NCI-H1105 treated with DMSO at 0.1 percent for 48 hours (cell line): Measurements from ENCODE around the gene CROCC2.

Source experiments
- DNase-seq: peaks from one replicate; lab custom pipeline; 2025; lab: John Stamatoyannopoulos, UW

The CROCC2 gene

DNA sequence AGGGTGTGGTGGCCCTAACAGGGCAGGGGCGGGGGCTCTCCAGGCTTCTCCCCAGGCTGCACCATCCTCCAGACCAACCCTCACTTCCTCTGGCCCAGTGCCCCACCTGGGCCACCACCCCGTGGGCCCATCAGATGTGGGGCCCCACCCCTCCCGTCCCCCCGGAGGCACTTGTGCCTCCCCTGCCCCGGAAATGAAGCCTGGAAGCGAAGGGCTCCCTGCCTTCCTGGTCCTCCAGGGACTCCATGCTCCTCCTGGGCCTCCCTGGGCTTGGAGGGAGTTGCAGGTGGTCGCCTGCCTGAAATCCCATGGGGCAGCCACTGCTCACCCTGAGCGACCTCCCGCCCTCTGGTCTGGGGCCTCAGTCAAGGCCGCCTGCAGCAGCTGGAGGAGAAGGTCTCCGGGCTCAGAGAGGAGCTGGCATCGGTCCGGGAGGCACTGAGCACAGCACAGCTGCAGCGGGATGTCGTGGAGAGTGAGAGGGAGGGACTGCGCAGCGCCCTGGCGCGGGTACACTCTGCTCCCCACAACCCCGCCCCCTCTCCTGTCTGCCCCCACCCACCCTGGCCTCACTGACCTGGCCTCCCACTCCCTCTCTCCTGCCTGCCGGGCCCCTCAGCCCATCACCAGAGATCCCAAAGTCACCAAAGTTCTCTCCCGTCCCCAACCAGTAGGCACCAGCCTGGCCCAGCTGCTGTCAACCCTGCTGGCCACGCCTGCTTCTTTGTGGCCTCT lies 28.0 kb downstream of the CROCC2 start:
- no peak for DNase-seq

DNA sequence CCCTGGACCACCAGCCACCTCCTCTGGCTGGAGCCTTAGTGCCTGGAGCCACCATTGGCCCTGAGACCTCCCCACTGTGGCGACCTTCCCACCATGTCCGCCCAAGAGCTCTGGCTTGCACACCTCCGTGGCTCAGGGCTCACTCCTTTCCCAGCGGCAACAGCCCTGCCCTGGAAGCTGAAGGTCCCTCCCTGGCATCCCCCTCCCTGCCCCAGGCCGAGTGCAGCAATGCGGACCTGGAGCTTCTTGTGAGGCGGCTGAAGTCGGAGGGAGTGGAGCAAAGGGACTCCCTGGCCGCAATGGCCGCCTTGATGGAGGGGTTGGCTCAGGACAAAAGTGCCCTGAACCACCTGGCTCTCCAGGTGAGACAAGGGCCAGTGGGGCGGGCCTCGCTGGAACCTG lies 28.6 kb downstream of the CROCC2 start:
- DNase-seq: no peak

DNA sequence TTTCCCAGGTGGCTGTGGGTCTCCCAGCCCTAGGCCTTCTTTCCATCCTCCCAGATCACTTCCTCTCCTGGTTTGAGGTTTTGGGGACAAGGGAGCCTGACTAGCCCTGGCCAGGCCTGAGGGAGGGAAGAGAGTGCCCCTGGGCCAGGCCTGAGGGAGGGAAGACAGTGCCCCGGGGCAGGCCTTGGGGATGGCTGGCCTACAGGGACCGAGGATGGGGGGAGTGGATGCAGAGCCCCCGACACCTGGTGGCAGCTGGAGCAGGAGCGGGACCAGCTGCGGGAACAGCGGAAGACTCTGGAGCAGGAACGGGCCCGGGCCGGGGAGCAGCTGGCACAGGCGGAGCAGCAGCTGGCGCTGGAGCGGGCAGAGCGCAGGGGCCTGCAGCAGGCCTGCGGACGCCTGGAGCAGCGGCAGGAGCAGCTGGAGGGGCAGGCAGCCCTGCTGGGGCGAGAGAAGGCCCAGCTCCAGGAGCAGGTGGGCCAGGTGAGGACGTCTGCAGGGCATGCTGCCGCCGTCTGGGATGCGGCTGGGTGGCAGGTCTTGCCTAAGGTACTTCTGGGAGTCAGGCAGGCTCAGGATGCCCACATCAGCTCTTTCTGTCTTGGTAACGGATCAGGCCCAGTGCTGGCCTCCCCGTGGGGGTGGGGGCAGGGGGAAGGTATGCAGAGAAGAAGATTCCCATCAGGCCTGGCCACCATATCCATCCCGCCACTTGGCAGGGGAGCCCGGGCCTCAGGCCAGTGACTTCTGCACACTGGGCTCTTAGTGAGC lies 29.2 kb downstream of the CROCC2 start:
- DNase-seq: no peak

DNA sequence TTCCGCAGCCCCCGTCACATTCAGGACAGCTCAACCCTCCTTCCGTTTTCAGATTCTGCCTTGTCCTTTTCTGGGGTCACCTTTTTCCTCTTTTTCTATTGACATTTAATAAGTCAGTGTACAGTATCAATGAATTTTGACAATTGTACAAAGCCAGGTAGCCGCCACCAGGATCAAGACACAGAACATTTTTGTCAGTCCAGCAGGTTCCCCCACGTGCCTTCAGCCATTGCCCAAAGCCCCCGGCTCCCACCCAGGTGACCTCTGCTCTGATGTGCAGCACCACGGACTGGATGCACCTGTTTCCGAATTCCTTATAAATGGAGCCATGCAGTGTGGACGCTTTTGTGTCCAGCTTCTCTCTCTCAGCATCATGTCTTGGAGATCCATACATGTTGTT lies 30.0 kb downstream of the CROCC2 start:
- DNase-seq: no peak

DNA sequence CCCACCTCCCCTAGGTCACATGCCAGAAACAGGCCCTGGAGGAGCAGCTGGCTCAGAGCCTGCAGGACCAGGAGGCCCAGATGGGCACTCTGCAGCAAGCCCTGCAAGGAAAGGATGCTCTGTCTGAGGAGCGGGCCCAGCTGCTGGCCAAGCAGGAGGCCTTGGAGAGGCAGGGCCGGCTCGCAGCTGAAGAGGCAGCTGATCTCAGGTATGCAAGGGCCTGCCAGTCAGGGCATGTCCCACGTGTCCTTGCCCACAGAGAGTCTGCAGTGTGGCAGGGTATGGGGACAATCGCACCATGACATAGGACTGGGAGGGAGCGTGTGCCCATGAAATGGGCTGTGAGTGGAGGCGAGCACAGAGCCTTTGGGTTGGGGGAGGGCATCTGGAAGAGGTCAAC lies 39.9 kb downstream of the CROCC2 start:
- DNase-seq: no peak

DNA sequence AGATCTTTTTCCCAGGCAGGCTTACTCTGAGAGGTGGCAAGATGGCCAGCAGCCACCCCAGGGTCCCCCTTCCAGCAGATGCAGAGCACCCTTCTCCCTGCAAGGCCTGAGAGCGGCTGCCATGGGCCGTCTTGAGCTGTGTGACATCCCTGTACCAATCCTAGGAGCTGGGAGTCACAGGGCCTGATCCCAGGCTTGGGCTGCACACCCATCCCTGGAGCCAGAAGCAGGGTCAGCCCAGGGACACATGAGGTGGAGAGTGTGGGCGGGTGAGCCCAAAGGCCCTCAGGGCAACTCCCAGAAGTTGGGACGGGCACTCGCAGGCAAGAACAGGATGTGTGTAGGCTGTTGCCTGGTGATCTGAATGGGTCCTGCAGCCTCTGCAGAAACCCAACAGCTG lies 40.5 kb downstream of the CROCC2 start:
- no peak for DNase-seq

DNA sequence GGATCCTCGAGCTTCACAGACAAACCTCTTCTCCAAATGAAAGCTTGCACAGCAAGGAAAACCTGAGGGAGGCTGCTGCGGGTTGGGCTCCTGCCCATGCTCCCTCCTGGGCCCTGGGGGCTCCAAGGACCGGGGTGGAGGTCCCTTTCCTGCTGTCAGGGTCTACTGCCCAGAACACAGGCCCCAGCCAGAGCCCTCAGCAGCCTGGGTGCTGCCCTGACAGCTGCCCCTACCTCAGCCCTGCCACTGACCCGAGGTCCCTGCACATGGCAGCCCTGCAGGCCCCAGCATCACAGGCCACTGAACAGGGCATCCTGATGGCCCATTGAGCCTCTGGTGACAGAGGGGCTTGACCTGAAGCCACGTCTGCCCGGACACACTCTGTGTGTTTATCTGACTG lies 41.0 kb downstream of the CROCC2 start:
- no peak for DNase-seq

DNA sequence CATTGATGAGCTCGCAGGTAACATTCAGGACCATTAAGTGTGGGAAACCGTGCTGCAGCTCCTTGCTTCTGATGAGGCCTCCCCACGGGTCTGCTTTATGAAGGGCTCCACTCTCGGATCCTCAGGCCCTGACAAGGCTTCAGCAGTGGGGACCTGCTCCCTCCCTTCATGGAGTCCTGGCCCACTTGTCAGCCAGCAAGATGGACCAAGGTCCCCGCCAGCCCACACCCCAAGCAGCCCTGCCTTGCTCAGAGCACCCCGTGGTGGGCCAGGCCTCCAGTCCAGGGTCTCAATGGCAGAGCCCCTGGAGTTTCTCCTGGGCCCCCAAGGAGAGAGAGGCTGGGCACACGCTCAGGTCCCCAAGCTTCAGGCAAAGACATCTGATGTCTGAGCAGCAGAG lies 41.5 kb downstream of the CROCC2 start:
- no peak for DNase-seq

DNA sequence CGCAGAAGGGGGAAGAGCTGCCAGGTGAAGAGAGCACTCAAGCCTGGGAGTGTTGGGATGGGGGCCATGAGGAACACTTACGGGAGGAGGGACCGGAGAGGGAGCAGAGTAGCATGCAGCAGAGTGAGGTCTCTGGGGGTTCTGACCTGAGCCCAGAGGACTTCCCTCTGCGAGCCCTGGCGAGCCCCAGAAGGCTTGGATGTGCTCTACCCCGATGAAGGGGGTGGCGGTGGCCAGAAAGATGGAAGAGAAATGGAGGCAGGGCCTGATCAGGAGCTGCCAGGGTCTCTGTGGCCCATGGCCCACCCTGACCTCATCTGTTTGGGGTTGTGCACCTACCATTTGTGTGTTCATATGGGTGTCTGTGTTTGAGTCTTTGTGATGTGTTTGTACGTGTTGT lies 42.0 kb downstream of the CROCC2 start:
- no peak for DNase-seq

DNA sequence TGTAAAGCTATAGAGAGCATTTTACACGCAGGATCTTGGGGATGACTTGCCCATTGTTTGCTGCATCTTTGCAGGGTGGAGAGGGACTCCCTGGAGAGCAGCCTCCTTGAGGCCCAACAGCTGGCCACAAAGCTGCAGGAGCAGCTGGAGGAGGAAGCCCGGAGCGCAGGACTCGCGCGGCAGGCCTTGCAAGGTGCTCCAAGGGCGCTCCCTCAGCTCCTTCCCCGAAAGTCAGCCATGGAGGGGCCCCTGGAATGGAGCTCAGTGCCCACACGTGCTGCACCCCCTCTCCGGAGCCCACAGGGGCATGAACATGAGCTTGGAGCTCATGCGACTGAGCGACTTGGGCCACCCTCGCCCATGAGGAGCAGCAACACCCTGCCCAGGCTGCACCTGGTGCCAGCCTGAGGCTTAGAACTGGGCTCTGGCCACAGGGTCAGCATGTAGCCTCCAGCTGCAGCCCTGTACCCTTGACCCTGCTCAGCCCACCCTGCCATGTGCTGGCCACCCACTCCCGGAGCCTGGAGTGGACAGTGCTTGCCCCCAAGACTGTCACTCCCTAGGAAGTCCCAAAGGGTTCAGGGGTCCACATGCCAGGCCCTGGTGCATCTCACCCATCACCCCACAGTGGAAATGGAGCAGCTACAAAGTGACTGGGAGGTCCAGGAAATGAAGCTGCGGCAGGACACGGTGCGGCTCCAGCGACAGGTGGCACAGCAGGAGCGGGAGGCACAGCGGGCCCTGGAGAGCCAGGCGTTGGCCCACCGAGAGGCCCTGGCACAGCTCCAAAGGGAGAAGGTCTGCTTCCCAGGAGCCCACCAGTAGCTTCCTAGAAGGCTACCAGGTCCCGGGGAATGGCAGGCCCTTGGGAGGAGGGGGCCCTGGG lies 43.0 kb downstream of the CROCC2 start:
- no peak for DNase-seq

DNA sequence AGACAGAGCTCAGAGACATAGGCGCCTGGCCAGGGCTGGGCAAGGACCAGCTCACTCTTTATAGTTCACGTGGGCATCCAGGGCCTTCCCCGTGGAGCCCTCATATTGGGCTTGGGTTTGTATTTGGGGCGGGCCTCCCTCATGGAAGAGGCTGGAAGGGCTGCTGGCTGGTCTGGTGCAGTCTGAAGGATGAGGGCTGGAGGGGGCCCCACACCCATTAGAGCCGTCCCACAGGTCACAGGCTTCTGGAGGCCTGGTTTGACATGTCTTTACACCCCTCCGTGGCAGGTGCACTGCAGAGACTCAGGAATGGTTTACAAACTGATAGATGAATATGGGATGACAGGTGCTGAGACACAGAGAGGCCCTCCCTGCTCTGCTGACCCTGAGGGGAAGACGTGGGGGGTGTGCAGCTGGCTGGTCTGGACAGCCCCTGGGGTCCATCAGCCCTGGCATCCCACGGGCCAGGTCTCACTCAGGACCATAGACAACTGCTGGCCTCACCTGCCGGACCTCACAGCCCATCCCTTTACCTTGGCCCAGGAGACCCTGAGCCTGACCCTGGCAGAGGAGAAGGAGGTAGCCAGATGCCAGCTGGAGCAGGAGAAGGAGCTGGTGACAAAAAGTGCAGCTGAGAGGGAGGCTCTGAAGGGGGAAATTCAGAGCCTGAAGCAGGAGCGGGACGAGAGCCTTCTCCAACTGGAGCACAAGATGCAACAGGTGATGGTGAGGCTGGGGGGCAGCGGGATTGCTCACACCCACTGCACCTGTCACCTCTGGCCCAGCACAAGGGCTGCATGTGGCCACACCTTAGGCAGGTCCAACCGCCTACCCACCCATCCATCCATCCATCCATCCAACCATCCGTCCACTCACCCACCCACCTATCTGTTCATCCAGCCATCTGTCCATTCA lies 43.9 kb downstream of the CROCC2 start:
- DNase-seq: no peak

DNA sequence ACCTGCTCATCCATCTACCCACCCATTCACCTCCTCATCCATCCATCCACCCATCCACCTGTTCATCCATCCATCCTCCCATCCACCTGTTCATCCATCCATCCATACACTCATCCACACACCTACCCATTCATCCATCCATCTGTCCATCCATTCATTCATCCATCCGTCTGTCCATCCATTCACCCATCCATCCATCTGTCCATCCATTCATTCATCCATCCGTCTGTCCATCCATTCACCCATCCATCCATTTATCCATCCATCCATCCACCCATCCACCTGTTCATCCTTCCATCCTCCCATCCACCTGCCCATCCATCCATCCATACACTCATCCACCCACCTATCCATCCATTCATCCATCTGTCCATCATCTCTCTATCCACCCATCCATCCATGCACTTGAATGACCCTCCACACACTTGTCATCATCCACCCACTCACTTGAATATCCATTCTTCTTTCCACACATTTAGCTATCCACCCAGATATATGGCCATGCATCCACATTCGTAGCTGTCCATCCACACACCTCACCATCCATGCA lies 45.0 kb downstream of the CROCC2 start:
- DNase-seq: no peak

DNA sequence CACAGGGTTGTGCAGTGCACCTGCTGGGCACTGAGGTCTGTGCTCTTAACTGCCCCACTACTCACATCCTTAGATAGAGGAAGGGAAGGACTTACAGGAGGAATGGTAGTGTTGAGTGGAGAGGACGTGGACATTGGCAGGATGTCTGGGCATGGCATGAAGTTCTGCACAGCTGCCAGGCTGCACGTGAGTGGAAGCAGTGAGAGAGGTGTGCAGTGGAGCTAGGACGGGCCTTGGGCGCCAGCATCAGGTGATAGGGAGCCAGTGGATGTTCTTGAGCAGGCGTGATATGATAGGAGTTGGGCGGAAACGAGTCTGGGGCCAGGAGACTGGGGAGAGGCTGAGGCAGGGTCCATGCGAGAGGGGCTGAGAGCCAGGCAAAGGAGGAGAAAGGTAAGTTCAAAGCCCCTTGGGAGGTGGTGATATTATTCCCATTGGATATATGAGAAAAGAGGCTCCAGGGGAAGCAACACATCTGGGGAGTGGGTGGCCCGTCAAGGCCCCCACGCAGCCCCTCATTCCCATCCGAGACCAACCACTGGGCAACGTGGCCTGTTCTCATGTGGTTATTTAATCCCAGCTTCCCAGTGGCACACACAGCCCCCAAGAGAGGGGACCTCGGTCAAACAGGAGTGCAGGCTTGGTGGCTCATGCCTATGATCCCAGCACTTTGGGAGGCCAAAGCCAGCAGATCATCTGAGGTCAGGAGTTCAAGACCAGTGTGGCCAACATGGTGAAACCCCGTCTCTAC lies 46.5 kb downstream of the CROCC2 start:
- no peak for DNase-seq

DNA sequence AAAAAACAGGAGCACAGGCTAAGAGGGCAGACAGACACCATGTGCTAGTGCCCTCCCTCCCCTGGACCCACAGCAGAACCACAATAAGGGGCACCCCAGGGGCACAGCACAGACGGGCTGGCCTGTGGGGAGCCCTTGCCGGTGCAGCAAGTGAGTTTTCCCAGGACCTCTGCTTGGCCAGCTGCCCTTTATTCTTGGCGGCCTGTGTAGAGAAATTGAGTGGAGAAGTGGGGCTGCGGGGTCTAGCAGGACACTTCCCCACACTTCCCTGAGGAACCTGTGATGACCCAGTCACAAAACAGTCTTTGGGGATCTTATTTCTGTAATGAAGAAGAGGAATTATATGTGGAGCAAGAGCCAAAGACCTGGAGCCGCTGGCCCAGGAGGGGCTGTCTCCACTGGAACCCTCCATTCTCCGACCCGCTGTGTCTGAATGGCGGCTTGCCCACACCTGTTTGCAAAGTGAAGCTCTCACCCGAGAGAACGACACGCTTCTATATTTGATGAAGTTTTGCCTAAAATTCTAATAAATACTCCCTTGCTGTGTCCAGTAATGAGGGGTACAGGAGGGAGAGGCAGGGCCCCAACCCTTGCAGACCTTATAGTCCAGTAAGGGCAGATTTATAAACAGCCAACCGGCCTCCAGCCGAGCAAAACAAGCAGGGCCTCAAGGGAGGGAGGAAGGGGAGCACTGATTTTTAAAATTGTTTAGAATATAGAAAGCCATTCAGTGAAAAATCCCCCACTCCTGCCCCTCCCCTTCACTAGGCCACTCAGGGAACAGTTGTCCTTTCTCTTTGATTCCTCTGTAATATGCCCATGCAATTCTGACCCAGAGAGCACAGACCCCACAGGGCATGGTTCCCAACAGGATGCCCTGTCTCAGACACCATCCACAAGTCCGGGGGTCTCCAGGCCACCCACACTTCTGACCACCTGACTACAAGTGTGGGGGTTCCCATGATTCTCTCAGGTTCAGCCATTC lies 47.6 kb downstream of the CROCC2 start:
- DNase-seq: no peak

DNA sequence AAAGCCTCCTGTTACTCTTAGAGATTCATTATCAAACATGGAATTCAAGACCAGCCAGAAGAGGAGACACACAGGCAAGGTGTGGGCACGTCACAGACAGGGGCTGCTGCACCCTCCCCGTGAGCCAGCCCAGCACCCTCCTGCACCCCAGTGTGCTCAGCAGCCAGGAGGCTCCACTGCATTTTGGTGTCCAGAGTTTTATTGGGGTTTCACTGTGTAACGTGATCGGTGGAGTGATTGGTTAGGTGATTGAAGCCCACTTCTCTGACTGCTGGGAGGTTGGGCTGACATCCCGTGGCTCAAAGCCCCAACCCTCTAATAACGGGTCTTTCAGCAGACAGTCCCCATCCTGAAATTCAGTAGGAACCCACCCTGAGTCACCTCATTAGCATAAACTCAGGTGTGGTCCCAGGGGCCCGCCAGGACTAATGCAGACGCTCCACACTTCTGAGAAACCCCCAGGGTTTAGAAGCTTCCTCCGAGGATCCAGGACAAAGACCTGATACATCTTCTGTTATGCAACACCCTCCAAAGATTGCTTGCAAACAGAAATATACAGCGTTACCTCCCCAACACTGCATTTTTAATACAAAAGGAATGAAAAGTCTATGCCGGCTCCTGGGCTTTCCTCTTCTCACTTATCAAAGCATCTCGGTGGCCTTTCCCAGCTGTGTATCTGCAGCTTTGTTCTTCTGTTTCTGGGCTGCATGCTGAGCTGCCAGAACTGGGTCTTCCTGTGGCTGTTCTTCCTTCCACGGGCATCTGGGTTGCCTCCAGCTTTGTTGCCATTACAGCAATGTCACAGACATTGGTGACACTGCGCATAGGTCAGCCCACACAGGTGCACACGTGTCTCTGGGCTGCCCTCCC lies 48.5 kb downstream of the CROCC2 start:
- no peak for DNase-seq

DNA sequence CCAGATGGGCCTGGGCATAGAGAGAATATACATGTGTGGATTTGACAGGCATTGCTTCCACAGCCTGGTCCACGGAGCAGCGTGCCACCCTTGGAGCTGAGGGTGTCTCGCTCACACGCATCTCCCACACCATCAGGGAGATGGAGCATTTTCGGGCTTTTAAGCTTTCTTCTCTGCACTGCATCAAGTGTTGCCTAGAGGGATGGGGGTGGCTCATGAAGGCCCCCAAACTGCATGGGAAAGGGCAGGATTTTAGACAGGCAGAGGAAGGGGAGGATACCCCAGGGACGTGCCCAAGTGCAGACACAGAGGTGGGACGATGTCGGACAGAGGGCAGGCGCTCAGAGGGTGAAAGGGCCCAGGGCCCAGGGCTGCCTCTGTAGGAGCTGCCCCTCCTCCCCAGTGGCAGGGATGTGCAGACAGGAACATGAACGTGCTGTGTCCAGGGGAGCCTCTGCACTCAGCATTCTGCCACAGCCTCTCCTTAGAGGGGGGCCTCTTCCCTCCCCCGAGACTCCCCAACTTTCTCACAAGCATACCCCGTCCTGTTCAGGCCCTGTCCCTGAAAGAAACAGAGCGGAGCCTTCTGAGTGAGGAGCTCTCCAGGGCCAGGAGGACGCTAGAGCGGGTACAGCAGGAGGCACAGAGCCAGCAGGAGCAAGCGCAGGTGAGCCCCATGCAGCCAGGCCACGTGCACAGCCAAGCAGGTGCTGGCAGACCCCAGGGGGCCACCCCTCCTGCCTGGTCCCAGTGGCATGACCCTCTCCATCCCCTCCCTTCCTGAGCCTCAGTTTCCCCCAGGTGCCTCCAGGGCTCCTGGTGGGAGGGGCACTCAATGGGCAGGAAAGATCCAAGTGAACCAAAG lies 49.4 kb downstream of the CROCC2 start:
- DNase-seq: no peak

DNA sequence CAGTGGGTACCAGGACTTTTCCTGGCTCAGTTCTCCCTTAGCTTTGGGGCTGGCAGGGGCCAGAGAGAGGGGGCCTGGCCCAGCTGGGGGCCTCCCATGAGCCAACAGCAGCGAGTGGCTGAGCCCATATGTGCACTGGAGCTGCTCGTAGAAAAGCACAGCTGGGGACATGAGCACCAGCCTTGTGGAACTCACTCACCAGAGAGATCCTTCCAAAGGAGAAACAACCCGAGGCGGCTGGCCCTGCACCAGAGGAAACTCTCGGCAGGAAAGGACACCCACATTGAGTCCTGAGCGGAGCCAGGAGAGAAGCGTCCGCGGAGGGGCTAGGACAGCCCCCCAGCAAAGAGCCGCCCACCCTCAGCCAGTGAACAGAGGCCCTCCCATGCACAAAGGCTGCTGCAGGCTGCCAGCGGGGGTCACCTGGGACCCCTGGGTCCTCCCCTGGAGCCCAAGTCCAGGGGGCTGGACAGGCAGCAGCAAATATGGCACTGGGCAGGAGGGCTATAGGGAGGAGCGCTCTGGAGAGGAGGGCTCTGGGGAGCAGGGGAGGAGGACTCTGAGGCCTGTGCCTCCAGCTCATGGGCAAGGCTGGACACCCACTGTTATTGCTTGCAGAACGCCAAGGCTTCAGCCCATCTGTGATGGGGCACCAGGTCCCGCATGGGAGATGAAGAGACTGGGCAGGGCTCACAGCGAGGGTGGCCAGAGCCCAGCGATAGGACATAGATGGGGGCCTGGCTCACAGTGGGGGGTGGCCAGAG lies 50.2 kb downstream of the CROCC2 start:
- DNase-seq: no peak
